ENCODE measurements around the gene PAK5. TPM values are rescaled to one million over a fixed set of nuclear protein-coding genes. Genes with fewer than 3 reads are reported as not detected.

PAK5 gene
- total and polyA plus RNA-seq, 9 of the 15 experiments (the other 6 are each of a cell fraction or from before 2014, with no cell fraction given) = not detected

DNA sequence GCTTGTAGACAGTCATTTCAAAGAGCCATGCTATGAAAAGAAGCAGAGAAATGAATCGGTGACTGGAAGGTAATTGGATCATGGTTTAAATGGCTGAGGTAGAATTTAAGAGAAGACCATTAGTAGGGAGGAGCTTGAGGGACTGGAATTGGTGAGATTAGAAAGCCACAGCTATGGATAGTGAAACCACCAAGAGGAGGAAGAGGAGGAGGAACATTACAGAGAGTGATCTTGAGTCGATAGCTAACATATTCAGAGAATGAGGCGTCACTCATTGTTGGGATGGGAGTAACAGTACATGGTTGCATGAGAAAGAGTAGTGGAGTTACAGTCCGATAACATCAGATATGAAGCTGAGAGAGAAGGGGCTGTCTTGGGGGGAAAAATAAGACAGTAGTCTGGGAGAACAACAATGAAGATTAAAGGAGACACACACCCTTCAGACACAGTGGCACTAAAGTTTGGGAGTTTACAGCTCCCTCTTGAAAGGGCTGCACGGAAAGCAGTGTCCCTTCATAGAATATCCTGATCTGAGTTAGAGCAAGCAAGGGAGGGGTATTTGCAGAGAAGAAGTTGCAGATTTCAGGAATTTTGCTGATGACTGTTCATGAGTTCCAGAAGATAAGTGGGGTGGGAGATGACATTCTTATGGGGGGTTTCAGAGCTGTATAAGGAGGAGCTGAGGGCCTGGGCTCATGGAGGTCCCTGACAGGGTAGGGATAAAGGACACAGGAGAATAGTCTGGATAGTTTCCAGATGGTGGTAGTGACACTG is 339.6 kb downstream of the PAK5 start:
- ChIA-PET POLR2A (interaction anchor here (0.7 kb wide), 1 partner anchor 16 kb away, joined by 3 read pairs; the partner anchor contains the start of gene LAMP5), CTCF (ENCODE audit: low intra/inter-chr PET ratio) (no interaction called here)
- BruUV-seq (replicated peaks) = no TSS peak
- Histone ChIP-seq H2AFZ (ENCODE audit: low read depth, low read length) (no peak overlapping the region), H3K9me3 (replicated peaks; ENCODE audit: control insufficient read depth, insufficient read depth, low read depth, low read length) (no peaks in the 10 kb centered on the region), H3K9ac (ENCODE audit: insufficient read depth in 1 of 2, low read depth in 2 of 2, low read length in 2 of 2) (no peak overlapping the region), H3K4me3 (no peak overlapping the region), H3K9me1 (ENCODE audit: control insufficient read depth, insufficient read depth, low read length) (no peaks in the 10 kb centered on the region), H3K36me3 (ENCODE audit: control insufficient read depth, insufficient read depth, low read length) (no peaks in the 10 kb centered on the region), H3K79me2 (ENCODE audit: control insufficient read depth, insufficient read depth, low read length) (no peaks in the 10 kb centered on the region), H4K20me1 (replicated peaks; ENCODE audit: control insufficient read depth, insufficient read depth, low read length) (no peaks in the 10 kb centered on the region), H3K27me3 (ENCODE audit: control insufficient read depth in 2 of 2, insufficient read depth in 2 of 2, low read length in 2 of 2) (no peaks in the 10 kb centered on the region), H3K4me2 (ENCODE audit: insufficient read depth, low read length) (no peak overlapping the region), H3K27ac (ENCODE audit: extremely low read depth, low read depth, low read length) (no peak overlapping the region), H3K4me1 (replicated peaks in 1 of 2; ENCODE audit: control insufficient read depth in 2 of 2, insufficient read depth in 2 of 2, low read length in 2 of 2) (no peaks in the 10 kb centered on the region)
- FAIRE-seq (no peak), DNase-seq (ENCODE audit: extremely low read depth in 1 of 4, low spot score in 3 of 4) (no peak), ATAC-seq (no peak)
- TF ChIP-seq HMGN3 (IDR thresholded peaks at IDR 0.05; ENCODE audit: borderline replicate concordance, extremely low read depth, insufficient read length, low read depth, low read length) = no peak
- no peak for TF ChIP-seq FOXJ3 (CRISPR knock-in tag; IDR thresholded peaks at IDR 0.05)
- TF ChIP-seq ZC3H11A (IDR thresholded peaks at IDR 0.05; ENCODE audit: low read depth, low read length) = no peak
- no peak for TF ChIP-seq KDM2B (CRISPR knock-in tag; IDR thresholded peaks at IDR 0.05)
- no peak for TF ChIP-seq NR2C2 (CRISPR knock-in tag; IDR thresholded peaks at IDR 0.05)
- no peak for TF ChIP-seq NR2C2 (tag; IDR thresholded peaks at IDR 0.05)
- no peak for TF ChIP-seq NELFE (IDR thresholded peaks at IDR 0.05; ENCODE audit: insufficient read depth, insufficient read length)
- no peak for TF ChIP-seq ZBTB8A (IDR thresholded peaks at IDR 0.05; ENCODE audit: partially characterized antibody)
- TF ChIP-seq SAP30 (IDR thresholded peaks at IDR 0.05; ENCODE audit: borderline replicate concordance, insufficient read depth, low read depth, low read length, poor library complexity, severe bottlenecking) = no peak
- TF ChIP-seq, protein P1, sequence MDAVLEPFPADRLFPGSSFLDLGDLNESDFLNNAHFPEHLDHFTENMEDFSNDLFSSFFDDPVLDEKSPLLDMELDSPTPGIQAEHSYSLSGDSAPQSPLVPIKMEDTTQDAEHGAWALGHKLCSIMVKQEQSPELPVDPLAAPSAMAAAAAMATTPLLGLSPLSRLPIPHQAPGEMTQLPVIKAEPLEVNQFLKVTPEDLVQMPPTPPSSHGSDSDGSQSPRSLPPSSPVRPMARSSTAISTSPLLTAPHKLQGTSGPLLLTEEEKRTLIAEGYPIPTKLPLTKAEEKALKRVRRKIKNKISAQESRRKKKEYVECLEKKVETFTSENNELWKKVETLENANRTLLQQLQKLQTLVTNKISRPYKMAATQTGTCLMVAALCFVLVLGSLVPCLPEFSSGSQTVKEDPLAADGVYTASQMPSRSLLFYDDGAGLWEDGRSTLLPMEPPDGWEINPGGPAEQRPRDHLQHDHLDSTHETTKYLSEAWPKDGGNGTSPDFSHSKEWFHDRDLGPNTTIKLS (IDR thresholded peaks at IDR 0.05; ENCODE audit: borderline replicate concordance, low read depth) = no peak
- in situ Hi-C loops (cut with MboI) = no loop called here
- intact Hi-C loops (cut with micrococcal nuclease) = no loop called here
- 0% methylated on average over 5 of the region's 5 CpGs for WGBS (ENCODE audit: insufficient coverage, low coverage, missing lambda C conversion rate)
